Esophagus squamous epithelium (tissue), 5 donors: ENCODE data around the gene STAT3. TPM values are rescaled to one million over a fixed set of nuclear protein-coding genes. Genes with fewer than 3 reads are reported as not detected.

Experiments used
- DNase-seq: peaks from one replicate; lab custom pipeline; 2025; lab: John Stamatoyannopoulos, UW
- H3K27ac ChIP-seq, 4 donors: fragments of 200-600 bp; sonication (generic); one replicate each; pipeline ENCODE4 v1.5.1; 2016 to 2019; ENCODE audit warnings: mild to moderate bottlenecking in 1 of 4
- H3K27me3 ChIP-seq, 4 donors: fragments of 200-600 bp; sonication (generic); 1 replicate in 3 of 4; 2 replicates in 1 of 4; pipeline versions ENCODE4 v1.5.1 to v1.6.0; 2017 to 2021; ENCODE audit warnings: antibody characterized with exemption in 1 of 4
- H3K36me3 ChIP-seq, 3 donors: fragments of 200-600 bp; sonication (generic); one replicate each; pipeline ENCODE4 v1.5.1; 2016 to 2019
- H3K4me1 ChIP-seq, 3 donors: fragments of 200-600 bp; sonication (generic); one replicate each; pipeline ENCODE4 v1.5.1; 2017 to 2019
- H3K4me3 ChIP-seq, 4 donors: fragments of 200-600 bp; sonication (generic); 1 replicate in 3 of 4; 2 replicates in 1 of 4; pipeline ENCODE4 v1.5.1; 2016 to 2019; ENCODE audit warnings: mild to moderate bottlenecking in 2 of 4, moderate library complexity in 1 of 4
- H3K9me3 ChIP-seq, 3 donors: fragments of 200-600 bp; sonication (generic); one replicate each; pipeline ENCODE4 v1.5.1; 2016 to 2019
- POLR2A ChIP-seq, 4 donors: fragments of 450-650 bp; IDR thresholded peaks; one replicate each; pipeline ENCODE4 v1.6.1; 2017; ENCODE audit warnings: antibody characterized with exemption in 4 of 4, mild to moderate bottlenecking in 4 of 4, moderate library complexity in 3 of 4
- WGBS, 2 donors: methylation state at CpG; one replicate each; pipeline ENCODE4 v1.1.5; 2018; 5-methylcytosine and 5-hydroxymethylcytosine counted together
- intact Hi-C: fragments of 100-400 bp; cut with DNase I; formaldehyde crosslinking; loops from one replicate; pipeline ENCODE4 v1.15.0; 2022
- total RNA-seq, 4 donors: library from RNA; depleted of rRNA; stranded (reverse); fragments of >200 nt; gene quantifications; one replicate each; pipeline ENCODE4 v1.1.0, GENCODE V29; 2016
- TF ChIP-seq, protein P1 (sequence below), 6 experiments: fragments of 450-650 bp in 4 of 6; fragments of 200-600 bp in 2 of 6; sonication (generic) in 2 of 6; IDR thresholded peaks; one replicate each; pipeline ENCODE4 v1.5.1; 2016 to 2019; ENCODE audit warnings: antibody characterized with exemption in 6 of 6, mild to moderate bottlenecking in 4 of 6, moderate library complexity in 4 of 6
- donor health status: DM: yes; HTN: yes; CAD: no.

STAT3 gene
- total RNA-seq, 4 donors from 2014 or later = 137 to 229 (median 176) TPM

DNA sequence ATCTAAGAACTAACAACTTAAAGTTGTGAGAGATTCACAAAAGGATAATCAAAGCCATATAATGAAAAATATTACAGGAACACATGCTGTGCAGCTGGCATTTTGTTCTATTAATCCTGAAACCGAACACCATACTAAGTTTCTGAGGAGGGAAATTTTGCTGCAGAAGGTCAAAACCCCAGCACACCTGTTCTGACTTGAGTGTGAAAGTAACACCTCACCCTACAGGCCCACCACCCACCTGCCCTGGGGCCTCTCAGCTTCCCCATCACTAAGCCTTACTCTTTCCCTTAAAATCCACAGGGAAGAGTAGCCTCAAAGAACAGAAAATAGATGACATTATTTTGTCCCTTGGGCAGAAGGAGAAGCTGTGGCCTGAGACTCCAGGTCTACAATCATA is 55.2 kb downstream of the STAT3 start:
- Histone ChIP-seq H3K4me3 (no peak overlapping the region), H3K9me3 (no peaks in the 10 kb centered on the region), H3K27ac (no peak overlapping the region), H3K4me1 (peaks cover 12 to 31% (median 13%) of the 10 kb centered on the region in 3 donors), H3K27me3 (no peaks in the 10 kb centered on the region), H3K36me3 (peaks cover 17 to 97% (median 57%) of the 10 kb centered on the region in 3 donors)
- intact Hi-C loops = no loop called here
- TF ChIP-seq, protein P1, sequence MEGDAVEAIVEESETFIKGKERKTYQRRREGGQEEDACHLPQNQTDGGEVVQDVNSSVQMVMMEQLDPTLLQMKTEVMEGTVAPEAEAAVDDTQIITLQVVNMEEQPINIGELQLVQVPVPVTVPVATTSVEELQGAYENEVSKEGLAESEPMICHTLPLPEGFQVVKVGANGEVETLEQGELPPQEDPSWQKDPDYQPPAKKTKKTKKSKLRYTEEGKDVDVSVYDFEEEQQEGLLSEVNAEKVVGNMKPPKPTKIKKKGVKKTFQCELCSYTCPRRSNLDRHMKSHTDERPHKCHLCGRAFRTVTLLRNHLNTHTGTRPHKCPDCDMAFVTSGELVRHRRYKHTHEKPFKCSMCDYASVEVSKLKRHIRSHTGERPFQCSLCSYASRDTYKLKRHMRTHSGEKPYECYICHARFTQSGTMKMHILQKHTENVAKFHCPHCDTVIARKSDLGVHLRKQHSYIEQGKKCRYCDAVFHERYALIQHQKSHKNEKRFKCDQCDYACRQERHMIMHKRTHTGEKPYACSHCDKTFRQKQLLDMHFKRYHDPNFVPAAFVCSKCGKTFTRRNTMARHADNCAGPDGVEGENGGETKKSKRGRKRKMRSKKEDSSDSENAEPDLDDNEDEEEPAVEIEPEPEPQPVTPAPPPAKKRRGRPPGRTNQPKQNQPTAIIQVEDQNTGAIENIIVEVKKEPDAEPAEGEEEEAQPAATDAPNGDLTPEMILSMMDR (IDR thresholded peaks at IDR 0.05) = no peak
- no peak for TF ChIP-seq POLR2A (IDR thresholded peaks at IDR 0.05)
- DNase-seq = no peak
- WGBS, 2 donors = 17 to 36% methylated on average over 1 of the region's 1 CpG

DNA sequence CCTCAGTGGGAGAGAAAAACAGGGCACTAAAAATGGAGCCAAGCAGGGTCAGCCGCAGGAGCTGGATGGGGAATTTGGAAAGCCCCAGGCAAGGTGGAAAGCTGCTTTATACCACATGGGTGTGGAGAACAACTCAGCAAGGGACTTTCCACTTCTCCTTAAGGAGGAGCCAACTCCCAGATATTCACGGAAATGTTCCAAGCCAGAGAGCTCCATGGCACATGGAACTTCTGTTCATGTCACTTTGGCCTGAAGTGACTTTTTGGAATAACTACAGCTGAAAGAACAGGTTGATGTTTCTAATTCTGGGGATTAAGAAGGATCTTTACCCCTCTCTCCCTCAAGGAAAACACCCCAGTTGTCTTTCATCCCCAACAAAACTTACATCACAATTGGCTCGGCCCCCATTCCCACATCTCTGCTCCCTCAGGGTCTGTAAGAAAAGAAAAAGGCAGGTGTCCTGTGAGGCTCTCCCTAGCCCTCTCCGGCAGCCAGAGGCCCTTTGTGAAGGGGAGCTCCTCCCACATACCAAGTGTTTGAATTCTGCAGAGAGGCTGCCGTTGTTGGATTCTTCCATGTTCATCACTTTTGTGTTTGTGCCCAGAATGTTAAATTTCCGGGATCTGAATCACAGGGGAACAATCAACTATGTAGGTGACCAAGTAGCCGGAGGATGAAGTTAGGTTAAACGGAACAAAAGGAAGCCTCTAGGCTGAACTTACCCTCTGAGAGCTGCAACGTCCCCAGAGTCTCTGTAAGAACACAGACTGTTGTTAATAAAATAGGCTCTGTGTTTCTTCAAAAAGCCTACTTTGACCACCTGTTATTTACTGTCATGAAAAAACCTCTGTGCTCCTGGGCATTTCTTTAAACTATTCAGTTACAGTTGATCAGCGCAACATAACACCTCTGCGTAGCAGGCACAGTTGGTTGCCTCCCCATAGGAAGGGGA is 58.9 kb downstream of the STAT3 start:
- intact Hi-C loops = no loop called here
- Histone ChIP-seq H3K36me3 (peaks cover 25 to 100% (median 48%) of the 10 kb centered on the region in 3 donors), H3K4me1 (peaks cover 12 to 34% (median 13%) of the 10 kb centered on the region in 3 donors), H3K27me3 (no peaks in the 10 kb centered on the region), H3K9me3 (no peaks in the 10 kb centered on the region), H3K4me3 (no peak overlapping the region), H3K27ac (peak overlapping the region; percentile 45 to 80 (median 76))
- WGBS, 2 donors = 13 to 31% methylated on average over 10 to 11 of the region's 11 CpGs
- TF ChIP-seq, protein P1 (IDR thresholded peaks at IDR 0.05) = peak in 1 of 6 experiments; percentile 6
- TF ChIP-seq POLR2A (IDR thresholded peaks at IDR 0.05) = no peak
- DNase-seq = no peak

DNA sequence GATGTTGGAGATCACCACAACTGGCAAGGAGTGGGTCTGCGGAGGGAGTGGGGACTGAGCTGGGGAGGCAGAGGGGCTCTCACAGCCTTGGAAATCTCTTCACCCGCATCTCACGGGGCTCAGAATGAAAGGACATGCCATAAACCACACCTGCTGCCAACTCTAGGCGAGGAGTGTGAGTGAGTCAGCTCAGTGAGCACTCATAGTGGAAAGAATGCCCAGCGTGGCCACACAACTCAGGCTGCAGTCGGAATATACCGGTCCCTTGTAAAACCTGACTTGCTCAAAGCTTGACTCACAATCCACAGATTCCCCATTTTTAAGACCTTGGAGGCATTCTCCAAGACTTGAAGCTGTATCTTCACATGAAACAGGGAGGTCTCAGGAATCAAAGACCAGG is 63.2 kb downstream of the STAT3 start:
- peak overlapping the region in 3 of 4 donors; percentile 17 to 44 (median 42) for H3K27ac ChIP-seq
- no peak overlapping the region for H3K4me3 ChIP-seq
- H3K27me3 ChIP-seq = no peaks in the 10 kb centered on the region
- peaks cover 9 to 51% (median 11%) of the 10 kb centered on the region in 3 donors for H3K4me1 ChIP-seq
- DNase-seq = no peak
- intact Hi-C loops = no loop called here
- TF ChIP-seq, protein P1 (IDR thresholded peaks at IDR 0.05) = no peak
- no peak for TF ChIP-seq POLR2A (IDR thresholded peaks at IDR 0.05)
- H3K9me3 ChIP-seq = no peaks in the 10 kb centered on the region
- 17 to 75% methylated on average over 4 to 7 of the region's 7 CpGs for WGBS, 2 donors
- H3K36me3 ChIP-seq = peaks cover 27 to 100% (median 34%) of the 10 kb centered on the region in 3 donors

DNA sequence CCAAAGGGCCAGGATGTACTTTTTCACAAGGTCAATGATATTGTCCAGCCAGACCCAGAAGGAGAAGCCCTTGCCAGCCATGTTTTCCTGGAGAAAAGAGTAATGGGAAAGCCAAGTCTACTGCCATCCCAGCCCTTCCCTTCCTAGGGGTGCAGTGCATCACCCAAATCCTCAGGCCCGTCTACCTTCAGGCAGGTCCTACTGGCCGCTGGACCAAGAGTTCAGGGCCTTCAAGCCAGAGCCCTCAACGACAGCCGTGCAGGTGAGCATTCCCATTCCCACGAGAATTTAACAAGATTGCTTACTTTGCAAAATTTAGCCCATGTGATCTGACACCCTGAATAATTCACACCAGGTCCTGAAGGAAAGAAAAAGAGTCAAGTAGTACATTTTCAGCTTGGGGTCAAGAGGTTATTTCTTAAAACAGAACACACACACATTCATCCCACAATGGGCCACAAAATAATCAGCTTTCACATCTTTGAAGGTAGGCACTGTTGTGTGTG is 64.9 kb downstream of the STAT3 start:
- peaks cover 0 to 47% (median 5%) of the 10 kb centered on the region in 3 donors for H3K4me1 ChIP-seq
- no peak overlapping the region for H3K4me3 ChIP-seq
- TF ChIP-seq, protein P1 (IDR thresholded peaks at IDR 0.05) = no peak
- no peak for TF ChIP-seq POLR2A (IDR thresholded peaks at IDR 0.05)
- H3K9me3 ChIP-seq = no peaks in the 10 kb centered on the region
- H3K27me3 ChIP-seq = no peaks in the 10 kb centered on the region
- DNase-seq = no peak
- H3K36me3 ChIP-seq = peaks cover 30 to 100% (median 43%) of the 10 kb centered on the region in 3 donors
- intact Hi-C loops = loop anchor here (5.0 kb wide), 2 partner anchors 79 to 194 kb away; no protein-coding TSS in a partner anchor
- peak overlapping the region in 3 of 4 donors; percentile 41 to 58 (median 57) for H3K27ac ChIP-seq
- WGBS, 2 donors = 60% methylated on average over 3 of the region's 5 CpGs; no CpG with 5 or more reads in 1 of the 2 donors
